Activated CD4-positive, CD25-positive, alpha-beta regulatory T cell treated with anti-CD3 and anti-CD28 coated beads, Interleukin-2, amount 50 U/mL, for 72 hours (primary cell): ENCODE measurements around the gene MBTPS1.

Experiments
- DNase-seq: peaks from one replicate; pipeline ENCODE4 v3.0.0; 2021

Gene MBTPS1

DNA sequence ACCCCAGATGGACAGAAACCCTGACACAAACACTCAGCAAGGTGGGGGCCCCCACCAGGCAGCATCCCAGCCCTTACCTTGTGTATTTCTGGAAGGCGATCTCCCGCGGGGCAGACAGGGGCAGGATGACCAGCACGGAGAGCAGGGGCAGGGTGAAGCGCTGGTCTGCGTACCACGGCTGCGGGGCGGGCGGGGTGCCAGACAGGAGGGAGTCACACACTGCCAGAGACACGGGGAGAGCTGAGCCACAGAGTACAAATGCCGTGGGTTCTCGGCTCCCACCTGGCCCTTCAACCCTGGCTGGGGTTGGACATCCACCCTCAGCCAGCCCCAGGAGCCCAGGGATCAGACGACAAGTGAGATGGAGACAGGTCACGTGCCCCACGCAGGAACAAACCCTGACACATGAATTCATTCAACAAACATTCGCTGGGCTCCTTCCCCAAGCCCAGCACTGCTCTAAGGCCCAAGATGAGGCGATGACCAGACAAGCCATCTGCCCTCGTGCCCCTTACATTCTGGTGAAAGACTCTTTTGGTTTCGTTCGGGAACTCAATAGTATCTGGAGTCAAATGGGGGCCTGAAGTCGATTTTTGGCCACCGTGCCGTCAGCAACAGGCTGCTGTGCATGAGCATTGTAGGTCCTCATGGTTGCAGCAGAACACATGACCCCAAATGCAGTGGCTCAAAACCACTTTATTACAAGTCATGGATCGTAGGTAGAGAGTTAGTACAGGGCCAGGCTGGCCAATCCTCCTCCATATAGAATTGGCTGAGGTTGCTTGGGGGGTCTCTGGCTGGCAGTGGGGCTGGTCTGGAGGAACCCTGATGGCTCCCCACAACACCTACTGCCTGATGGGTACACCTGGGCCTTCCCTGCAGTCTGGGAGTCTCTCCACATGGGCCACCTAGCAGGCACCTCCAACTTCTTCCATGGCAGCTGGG, 83.2 kb downstream of the MBTPS1 start:
- DNase-seq = no peak

GRCh38 chr16:84032458-84033178, 84.1 kb downstream of the MBTPS1 start:
- DNase-seq = no peak

DNA sequence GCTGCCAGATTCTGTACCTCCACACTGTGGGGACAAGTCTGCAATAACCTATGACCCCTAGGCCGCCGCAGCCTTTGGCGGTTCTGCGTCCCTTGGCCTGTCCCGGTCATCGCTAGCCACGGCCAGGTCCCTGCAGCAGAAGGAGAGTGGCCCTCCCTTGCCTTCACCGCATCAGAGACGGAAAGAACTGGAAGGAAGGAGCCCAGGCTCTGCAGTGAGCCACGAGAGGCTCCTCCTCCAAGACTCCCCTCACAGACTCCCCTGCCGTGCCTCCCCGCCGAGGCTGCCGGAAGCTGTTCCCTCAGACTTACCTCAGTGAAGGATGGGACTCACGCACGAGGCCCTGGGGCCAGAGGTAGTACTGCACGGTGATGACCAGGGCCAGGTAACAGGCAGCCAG, 85.2 kb downstream of the MBTPS1 start:
- DNase-seq = no peak

DNA sequence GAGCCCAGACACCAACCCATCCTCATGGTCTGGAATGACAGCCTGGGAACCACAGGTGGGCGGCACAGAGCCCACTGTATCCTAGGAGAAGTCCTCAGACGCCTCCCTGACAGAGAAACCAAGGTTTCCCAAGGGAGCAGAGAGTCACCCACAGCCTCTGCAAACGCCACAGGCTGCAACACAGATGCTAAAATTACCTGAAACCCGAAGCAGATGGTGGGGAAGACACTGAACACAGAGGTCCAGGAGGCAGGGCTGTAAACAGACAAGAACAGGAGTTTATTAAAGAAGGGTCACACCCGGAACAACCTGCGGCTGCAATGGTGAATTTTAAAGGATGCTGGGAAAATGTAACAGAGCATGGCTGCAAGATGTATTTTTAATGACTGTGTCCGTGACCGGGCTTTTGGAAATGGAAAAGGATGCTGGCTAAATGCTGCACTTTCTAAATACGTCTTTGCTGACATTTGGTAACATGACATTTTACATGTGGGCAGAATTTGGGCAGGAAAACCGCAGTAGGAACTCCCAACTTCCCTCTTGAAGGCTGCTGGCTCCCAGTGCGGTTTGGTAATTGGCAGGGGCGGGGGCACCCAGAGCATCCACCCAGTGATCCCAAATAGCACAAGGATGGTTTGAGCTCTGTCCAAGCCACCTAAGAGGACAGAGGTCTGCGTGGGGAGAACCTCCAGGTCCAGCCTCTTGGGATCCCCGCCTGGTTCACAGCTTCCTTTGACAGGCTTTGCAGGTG, 87.3 kb downstream of the MBTPS1 start:
- no peak for DNase-seq

GRCh38 chr16:84027625-84028024, 89.1 kb downstream of the MBTPS1 start:
- DNase-seq = no peak

DNA sequence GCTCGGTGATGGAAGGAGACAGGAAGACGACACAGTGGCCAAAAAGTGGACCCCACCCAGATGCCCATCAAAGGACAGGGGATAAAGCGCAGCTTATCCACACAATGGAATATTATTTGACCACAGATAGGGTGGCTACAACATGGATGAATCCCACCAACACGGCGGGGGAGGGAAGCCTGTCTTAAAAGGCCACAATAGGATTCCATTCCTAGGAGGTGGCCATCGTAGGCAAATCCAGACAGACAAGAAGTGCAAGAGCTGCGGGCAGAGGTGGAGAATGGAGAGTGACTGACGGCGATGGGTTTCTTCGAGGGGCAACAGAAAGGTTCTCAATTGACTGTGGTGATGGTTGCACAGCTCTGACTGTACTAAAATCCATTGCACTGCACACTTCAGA, 90.1 kb downstream of the MBTPS1 start:
- DNase-seq = no peak

- DNase-seq = no peak
Observed at GRCh38 chr16:84024854-84025253, 91.9 kb downstream of the MBTPS1 start.

DNA sequence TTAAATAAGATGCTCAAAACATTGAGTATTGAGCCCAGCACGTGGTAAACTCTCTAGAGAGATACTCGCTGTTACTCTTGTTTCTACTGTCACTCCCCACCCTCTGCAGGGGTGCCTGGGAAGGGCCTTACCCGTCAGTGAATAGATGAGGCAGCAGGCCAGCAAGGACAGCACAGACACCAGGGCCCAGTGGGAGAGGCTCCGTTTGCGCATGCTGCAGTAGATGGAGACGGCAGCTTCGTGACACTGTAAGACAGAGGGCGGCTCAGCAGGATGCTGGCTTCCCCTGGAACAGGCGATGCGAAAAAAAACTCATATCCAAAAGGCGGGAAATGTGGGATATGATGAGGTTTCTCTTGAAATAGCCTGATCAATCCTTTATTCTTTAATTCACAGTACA, 94.1 kb downstream of the MBTPS1 start:
- DNase-seq = no peak

DNA sequence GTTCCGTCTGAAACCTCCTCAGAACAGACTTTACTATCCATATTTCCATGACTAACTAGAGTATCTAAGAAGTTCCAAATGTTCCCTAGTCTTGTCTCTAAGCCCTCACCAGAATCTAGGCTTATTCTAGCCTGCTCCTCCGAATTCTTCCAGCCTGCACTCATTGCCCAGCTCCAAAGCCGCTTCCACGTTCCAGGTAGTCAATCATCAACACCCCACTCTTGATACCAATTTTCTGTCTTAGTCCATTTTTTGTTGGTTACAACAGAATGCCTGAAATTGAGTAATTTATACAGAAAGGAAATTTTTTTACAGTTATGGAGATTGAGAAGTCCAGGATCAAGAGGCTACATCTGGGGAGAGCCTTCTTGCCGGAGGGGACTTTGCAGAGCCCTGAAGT, 95.3 kb downstream of the MBTPS1 start:
- no peak for DNase-seq

GRCh38 chr16:84020353-84020752, 96.4 kb downstream of the MBTPS1 start:
- no peak for DNase-seq

DNA sequence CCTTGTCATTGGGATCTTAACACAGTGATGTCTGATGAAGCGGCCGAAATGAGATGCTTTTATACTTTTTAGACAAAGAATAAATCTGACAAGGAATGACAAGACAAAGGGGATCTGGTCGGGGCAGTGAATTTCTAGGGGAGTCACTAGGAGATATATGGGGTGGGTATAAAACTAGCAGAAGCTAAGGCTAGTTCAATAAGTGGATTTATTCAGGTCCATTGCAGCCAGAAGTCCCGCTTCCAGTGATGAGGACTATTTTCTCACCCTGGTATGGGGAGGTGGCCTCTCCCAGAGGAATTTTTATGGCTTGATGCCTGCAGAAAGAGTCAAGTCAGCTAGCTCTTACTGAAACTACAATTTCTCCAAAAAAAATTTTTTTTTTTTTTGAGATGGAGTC, 98.0 kb downstream of the MBTPS1 start:
- DNase-seq = no peak

GRCh38 chr16:84016477-84016876, 100.3 kb downstream of the MBTPS1 start:
- DNase-seq = no peak

DNA sequence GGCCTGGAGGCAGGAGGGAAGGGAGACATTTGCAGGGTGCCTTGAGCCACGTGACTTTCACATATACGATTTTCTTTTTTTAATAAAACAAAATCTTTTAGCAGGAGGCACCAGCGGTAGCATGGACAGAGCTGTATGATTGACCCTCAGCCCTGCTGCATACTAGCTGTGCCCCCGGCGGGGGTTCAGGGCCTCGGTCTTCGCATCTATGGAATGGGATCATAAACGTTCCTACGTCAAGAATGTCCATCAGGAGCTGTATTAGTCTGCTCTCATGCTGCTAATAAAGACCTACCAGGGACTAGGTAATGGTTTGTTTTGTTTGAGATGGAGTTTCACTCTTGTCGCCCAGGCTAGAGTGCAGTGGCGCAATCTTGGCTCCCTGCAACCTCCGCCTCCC, 101.3 kb downstream of the MBTPS1 start:
- DNase-seq = no peak

- no peak for DNase-seq
Observed at GRCh38 chr16:84014570-84015327, 102.0 kb downstream of the MBTPS1 start.

GRCh38 chr16:84013787-84014569, 102.8 kb downstream of the MBTPS1 start:
- peak; percentile 65 for DNase-seq

DNA sequence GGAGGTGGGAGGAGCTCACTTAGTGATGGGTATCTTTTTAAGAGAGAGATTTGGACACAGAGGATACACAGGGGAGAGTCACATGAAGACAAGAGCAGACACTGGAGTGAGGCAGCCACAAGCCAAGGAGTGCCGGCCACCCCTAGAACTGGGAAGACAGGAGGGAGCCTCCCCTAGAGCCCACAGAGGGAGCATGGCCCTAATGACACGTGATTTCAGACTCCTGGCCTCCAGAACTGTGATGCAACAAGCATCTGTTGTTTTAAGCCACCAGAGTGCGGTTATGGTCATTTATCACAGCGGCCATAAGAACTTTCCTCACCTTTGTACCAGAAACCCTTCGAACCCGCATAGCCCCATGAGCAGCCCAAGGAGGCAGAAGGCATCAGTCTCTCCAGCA, 107.5 kb downstream of the MBTPS1 start:
- DNase-seq = no peak

DNA sequence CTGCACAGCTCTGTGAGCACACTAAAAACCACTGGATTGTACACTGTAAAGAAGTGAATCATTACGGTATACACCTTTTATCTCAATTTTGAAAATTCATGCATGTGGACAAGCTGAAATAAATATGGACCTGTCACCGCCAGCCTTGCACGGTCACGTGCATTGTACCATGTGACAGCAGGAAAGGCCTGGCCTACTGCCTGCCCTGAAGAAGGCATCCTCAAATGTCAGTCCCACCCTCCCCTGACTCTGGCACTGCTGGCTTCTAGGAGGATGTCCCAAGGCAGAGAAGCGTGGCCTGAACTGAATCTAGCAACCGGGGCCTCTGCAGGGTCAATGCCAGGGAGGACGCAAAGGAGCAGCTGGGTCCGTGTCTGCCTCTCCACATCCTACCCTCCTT, 108.8 kb downstream of the MBTPS1 start:
- no peak for DNase-seq

DNA sequence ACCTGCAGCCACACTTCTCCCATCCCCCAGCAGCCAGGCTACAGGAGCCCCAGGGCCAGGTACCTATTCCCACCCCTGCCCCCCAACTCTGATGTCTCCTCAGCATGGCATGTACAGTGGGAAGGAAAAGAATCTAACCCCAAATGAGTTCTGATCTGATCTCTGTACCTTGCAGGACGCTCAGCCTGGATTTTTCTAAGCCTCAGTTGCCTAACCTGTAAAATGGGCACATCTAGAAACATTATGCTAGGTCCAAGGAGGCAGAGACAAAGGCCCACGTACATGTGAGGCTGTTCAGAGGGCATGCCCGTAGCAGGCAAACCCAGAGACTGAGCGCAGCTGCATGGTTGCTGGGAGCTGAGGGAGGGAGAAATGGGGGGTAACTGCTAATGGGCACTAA, 109.2 kb downstream of the MBTPS1 start:
- no peak for DNase-seq

DNA sequence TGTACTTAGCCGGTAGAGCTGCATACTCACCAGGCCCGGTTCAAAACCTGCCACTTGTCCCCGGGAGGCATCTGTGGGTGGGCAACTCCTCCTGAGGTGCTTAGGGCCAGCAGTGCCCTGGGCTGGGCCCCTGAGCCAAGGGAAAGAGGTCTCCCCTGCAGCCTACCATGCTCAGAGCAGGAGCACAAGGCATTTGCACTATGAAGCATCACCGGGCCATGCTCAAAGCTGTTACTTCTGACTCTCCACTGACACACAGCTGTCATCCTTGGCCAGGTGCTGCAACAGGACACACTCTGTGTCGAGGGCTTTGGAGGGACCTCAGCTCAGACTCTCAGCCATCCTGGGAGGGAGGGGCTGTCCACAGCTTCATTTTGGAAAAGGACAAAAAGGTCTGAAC, 111.4 kb downstream of the MBTPS1 start:
- DNase-seq = no peak

- DNase-seq = no peak
Observed at GRCh38 chr16:84004442-84004841, 112.3 kb downstream of the MBTPS1 start.
